Measurements from ENCODE around the gene OR10A2. TPM values are rescaled to one million over a fixed set of nuclear protein-coding genes. Genes with fewer than 3 reads are reported as not detected.
A peak's percentile ranks its signal among the peaks of the same experiment; 100 is the strongest.
"Not testable (repeated sequence)": the region's sequence is repeated elsewhere in the genome, so short reads cannot be mapped to it uniquely, and the experiment has no call there.

OR10A2 gene
- total RNA-seq, 4 donors from 2014 or later: not detected

GRCh38 chr11:6844356-6844755, 18.5 kb upstream of the OR10A2 start:
- no peaks in the 10 kb centered on the region for H3K9me3 ChIP-seq
- H3K36me3 ChIP-seq: no peaks in the 10 kb centered on the region
- DNase-seq: no peak
- no peaks in the 10 kb centered on the region for H3K27me3 ChIP-seq
- intact Hi-C loops (cut with DNase I; ENCODE audit: low total_unique reads): no loop called here
- no peak overlapping the region for H3K27ac ChIP-seq
- TF ChIP-seq POLR2A (IDR thresholded peaks at IDR 0.05) (no peak), CTCF (IDR thresholded peaks at IDR 0.05) (no peak)
- no peak overlapping the region for H3K4me3 ChIP-seq
- H3K4me1 ChIP-seq: no peaks in the 10 kb centered on the region

- intact Hi-C loops (cut with DNase I; ENCODE audit: low total_unique reads): no loop called here
- H3K9me3 ChIP-seq: no peaks in the 10 kb centered on the region
- no peaks in the 10 kb centered on the region for H3K27me3 ChIP-seq
- DNase-seq: no peak
- H3K27ac ChIP-seq: no peak within 1 kb of the TSS
- no peaks in the 10 kb centered on the region for H3K4me1 ChIP-seq
- no peaks in the 10 kb centered on the region for H3K36me3 ChIP-seq
- TF ChIP-seq CTCF (IDR thresholded peaks at IDR 0.05) (no peak), POLR2A (IDR thresholded peaks at IDR 0.05) (no peak)
- H3K4me3 ChIP-seq: no peak within 1 kb of the TSS
Measured at GRCh38 chr11:6845383-6845782, 17.5 kb upstream of the OR10A2 start, which contains the start of gene OR10A5. TSS of gene OR10A5 (plus strand) at chr11:6845683. CDS start at chr11:6845683, 0 bp downstream.

- intact Hi-C loops (cut with DNase I; ENCODE audit: low total_unique reads): no loop called here
- no peaks in the 10 kb centered on the region for H3K4me1 ChIP-seq
Measured at GRCh38 chr11:6850526-6850925, 12.3 kb upstream of the OR10A2 start.

GRCh38 chr11:6854801-6855200, 8.1 kb upstream of the OR10A2 start:
- H3K36me3 ChIP-seq; H3K4me1 ChIP-seq; H3K4me3 ChIP-seq; H3K27me3 ChIP-seq; intact Hi-C loops (cut with DNase I; ENCODE audit: low total_unique reads); H3K9me3 ChIP-seq; DNase-seq; H3K27ac ChIP-seq: not testable (repeated sequence)

More at GRCh38 chr11:6850526-6850925, 12.3 kb upstream of the OR10A2 start:
- DNase-seq: no peak
- H3K9me3 ChIP-seq: no peaks in the 10 kb centered on the region
- no peak overlapping the region for H3K27ac ChIP-seq
- no peaks in the 10 kb centered on the region for H3K36me3 ChIP-seq
- no peak for TF ChIP-seq POLR2A (IDR thresholded peaks at IDR 0.05)
- no peak for TF ChIP-seq CTCF (IDR thresholded peaks at IDR 0.05)
- H3K4me3 ChIP-seq: no peak overlapping the region
- H3K27me3 ChIP-seq: no peaks in the 10 kb centered on the region

- no peaks in the 10 kb centered on the region for H3K9me3 ChIP-seq
- no peak overlapping the region for H3K4me3 ChIP-seq
- intact Hi-C loops (cut with DNase I; ENCODE audit: low total_unique reads): no loop called here
- DNase-seq: peak in 1 of 2 donors; percentile 15
- H3K27me3 ChIP-seq: no peaks in the 10 kb centered on the region
- H3K36me3 ChIP-seq: no peaks in the 10 kb centered on the region
- H3K27ac ChIP-seq: no peak overlapping the region
- TF ChIP-seq POLR2A (IDR thresholded peaks at IDR 0.05): no peak
- no peak for TF ChIP-seq CTCF (IDR thresholded peaks at IDR 0.05)
- no peaks in the 10 kb centered on the region for H3K4me1 ChIP-seq
Measured at GRCh38 chr11:6855971-6856541, 6.8 kb upstream of the OR10A2 start.

GRCh38 chr11:6856871-6857270, 6.0 kb upstream of the OR10A2 start:
- intact Hi-C loops (cut with DNase I; ENCODE audit: low total_unique reads): no loop called here
- TF ChIP-seq POLR2A (IDR thresholded peaks at IDR 0.05): no peak
- TF ChIP-seq CTCF (IDR thresholded peaks at IDR 0.05): no peak
- no peaks in the 10 kb centered on the region for H3K4me1 ChIP-seq
- H3K27ac ChIP-seq: no peak overlapping the region
- no peak overlapping the region for H3K4me3 ChIP-seq
- no peaks in the 10 kb centered on the region for H3K9me3 ChIP-seq
- no peak for DNase-seq
- no peaks in the 10 kb centered on the region for H3K36me3 ChIP-seq
- no peaks in the 10 kb centered on the region for H3K27me3 ChIP-seq

Data from uterus (tissue), 4 donors.